Measurements from ENCODE around the gene UBTD1.

- no peak for TF ChIP-seq POLR2AphosphoS5 (IDR thresholded peaks at IDR 0.05; ENCODE audit: low read depth, low read length)
- TF ChIP-seq POLR2A (IDR thresholded peaks at IDR 0.05; ENCODE audit: low read depth, low read length): no peak
- no peak for TF ChIP-seq TAF1 (IDR thresholded peaks at IDR 0.05; ENCODE audit: low read depth, low read length)
- TF ChIP-seq SPI1 (IDR thresholded peaks at IDR 0.05; ENCODE audit: low read depth, low read length): no peak
- no peak for TF ChIP-seq PAX5 (IDR thresholded peaks at IDR 0.05; ENCODE audit: insufficient read depth, low read length, severe bottlenecking)
- TF ChIP-seq POU2F2 (IDR thresholded peaks at IDR 0.05; ENCODE audit: low read depth, low read length): no peak
Measured at GRCh38 chr10:97518301-97519043, 19.7 kb downstream of the UBTD1 start.
